Activated CD8-positive, alpha-beta memory T cell treated with anti-CD3 and anti-CD28 coated beads, Interleukin-2, amount 50 U/mL, for 24 hours (primary cell): ENCODE results near the gene LGALS1.
"Not testable (repeated sequence)": the region's sequence is repeated elsewhere in the genome, so short reads cannot be mapped to it uniquely, and the experiment has no call there.

Experiments used
- DNase-seq: peaks from one replicate; pipeline ENCODE4 v3.0.0-alpha.2; 2020; ENCODE audit errors: extremely low read depth

The LGALS1 gene

GRCh38 chr22:37717235-37717634 lies 41.8 kb downstream of the LGALS1 start:
- DNase-seq: not testable (repeated sequence)

GRCh38 chr22:37717746-37718305 lies 42.4 kb downstream of the LGALS1 start:
- DNase-seq: not testable (repeated sequence)

- DNase-seq: no peak
These were observed 50.3 kb downstream of the LGALS1 start for GRCh38 chr22:37725551-37726240.

GRCh38 chr22:37726241-37726887 lies 50.9 kb downstream of the LGALS1 start:
- no peak for DNase-seq

GRCh38 chr22:37728620-37729019 lies 53.2 kb downstream of the LGALS1 start:
- no peak for DNase-seq
